ENCODE measurements around the gene GARS1. TPM values are rescaled to one million over a fixed set of nuclear protein-coding genes. Genes with fewer than 3 reads are reported as not detected.

The GARS1 gene
- 83.7 TPM for total RNA-seq

- Histone ChIP-seq H3K27ac (peak within 1 kb of the TSS; percentile 93), H3K9me3 (no peaks in the 10 kb centered on the region), H3K4me1 (peaks cover 22% of the 10 kb centered on the region), H3K27me3 (no peaks in the 10 kb centered on the region), H3K36me3 (peaks cover 0 to under 1% of the 10 kb centered on the region in 2 donors), H3K4me3 (peak within 1 kb of the TSS; percentile 80 to 81)
- TF ChIP-seq, protein P1, sequence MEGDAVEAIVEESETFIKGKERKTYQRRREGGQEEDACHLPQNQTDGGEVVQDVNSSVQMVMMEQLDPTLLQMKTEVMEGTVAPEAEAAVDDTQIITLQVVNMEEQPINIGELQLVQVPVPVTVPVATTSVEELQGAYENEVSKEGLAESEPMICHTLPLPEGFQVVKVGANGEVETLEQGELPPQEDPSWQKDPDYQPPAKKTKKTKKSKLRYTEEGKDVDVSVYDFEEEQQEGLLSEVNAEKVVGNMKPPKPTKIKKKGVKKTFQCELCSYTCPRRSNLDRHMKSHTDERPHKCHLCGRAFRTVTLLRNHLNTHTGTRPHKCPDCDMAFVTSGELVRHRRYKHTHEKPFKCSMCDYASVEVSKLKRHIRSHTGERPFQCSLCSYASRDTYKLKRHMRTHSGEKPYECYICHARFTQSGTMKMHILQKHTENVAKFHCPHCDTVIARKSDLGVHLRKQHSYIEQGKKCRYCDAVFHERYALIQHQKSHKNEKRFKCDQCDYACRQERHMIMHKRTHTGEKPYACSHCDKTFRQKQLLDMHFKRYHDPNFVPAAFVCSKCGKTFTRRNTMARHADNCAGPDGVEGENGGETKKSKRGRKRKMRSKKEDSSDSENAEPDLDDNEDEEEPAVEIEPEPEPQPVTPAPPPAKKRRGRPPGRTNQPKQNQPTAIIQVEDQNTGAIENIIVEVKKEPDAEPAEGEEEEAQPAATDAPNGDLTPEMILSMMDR (IDR thresholded peaks at IDR 0.05) = no peak
- TF ChIP-seq POLR2A (IDR thresholded peaks at IDR 0.05) (peak in 1 of 2 donors; percentile 70), POLR2AphosphoS5 (IDR thresholded peaks at IDR 0.05; ENCODE audit: insufficient read depth in 1 of 2, low read depth in 1 of 2) (peak; percentile 86 to 96)
- intact Hi-C loops (cut with DNase I) = no loop called here
- DNase-seq (ENCODE audit: extremely low spot score in 2 of 2) = peak in 1 of 2 donors; percentile 92
Measured at GRCh38 chr7:30594540-30595435, at the start of gene GARS1. GARS1 (plus strand) TSS chr7:30594878; CDS start chr7:30594922, 44 bp downstream.

DNA sequence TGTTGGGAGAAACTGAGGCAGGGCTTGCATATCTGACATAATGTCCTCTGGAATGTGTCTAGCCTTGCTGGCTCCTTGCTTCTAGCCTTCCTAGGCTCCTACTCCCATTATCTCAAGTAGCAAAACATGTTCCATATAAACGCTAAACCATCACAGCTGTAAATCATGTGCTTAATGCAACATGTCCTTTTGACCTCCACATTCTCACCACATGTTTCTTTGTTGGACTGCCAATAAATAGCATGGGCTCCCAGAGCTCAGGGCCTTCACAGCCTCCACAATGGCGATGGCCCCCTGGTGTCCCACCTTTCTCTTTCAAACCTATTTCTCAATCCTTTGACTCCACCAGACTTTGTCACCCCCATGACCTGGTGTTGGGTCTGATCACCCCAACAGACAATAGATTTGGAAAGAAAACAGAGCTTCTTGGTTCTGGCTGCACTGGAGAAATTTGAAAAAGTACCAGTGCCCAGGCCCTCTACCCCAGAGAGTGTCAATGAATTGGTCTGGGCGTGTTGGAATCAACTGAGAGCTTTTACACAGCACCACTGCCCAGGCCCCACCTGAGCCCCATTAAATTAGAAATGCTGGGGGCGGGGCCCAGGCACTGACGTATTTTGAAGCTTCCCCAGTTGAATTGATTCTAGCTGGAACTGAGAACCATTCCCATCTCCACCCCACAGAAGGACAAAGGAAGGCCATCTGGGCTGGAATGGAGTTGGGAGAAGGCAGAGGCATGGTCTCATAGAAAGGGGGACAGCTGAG lies 48.7 kb upstream of the GARS1 start:
- no peaks in the 10 kb centered on the region for H3K36me3 ChIP-seq
- H3K4me1 ChIP-seq = peaks cover 16% of the 10 kb centered on the region
- H3K27me3 ChIP-seq = no peaks in the 10 kb centered on the region
- H3K27ac ChIP-seq = no peak overlapping the region
- no peak for DNase-seq (ENCODE audit: extremely low spot score in 2 of 2)
- TF ChIP-seq POLR2AphosphoS5 (IDR thresholded peaks at IDR 0.05; ENCODE audit: insufficient read depth in 1 of 2, low read depth in 1 of 2) (no peak), POLR2A (IDR thresholded peaks at IDR 0.05) (no peak)
- TF ChIP-seq, protein P1 (IDR thresholded peaks at IDR 0.05) = no peak
- no peaks in the 10 kb centered on the region for H3K9me3 ChIP-seq
- H3K4me3 ChIP-seq = no peak overlapping the region
- intact Hi-C loops (cut with DNase I) = no loop called here

- no peak overlapping the region for H3K27ac ChIP-seq
- H3K9me3 ChIP-seq = no peaks in the 10 kb centered on the region
- H3K36me3 ChIP-seq = no peaks in the 10 kb centered on the region
- TF ChIP-seq POLR2AphosphoS5 (IDR thresholded peaks at IDR 0.05; ENCODE audit: insufficient read depth in 1 of 2, low read depth in 1 of 2) = no peak
- TF ChIP-seq POLR2A (IDR thresholded peaks at IDR 0.05) = no peak
- TF ChIP-seq, protein P1 (IDR thresholded peaks at IDR 0.05) = no peak
- no peak overlapping the region for H3K4me3 ChIP-seq
- no peak for DNase-seq (ENCODE audit: extremely low spot score in 2 of 2)
- intact Hi-C loops (cut with DNase I) = no loop called here
- peaks cover 22% of the 10 kb centered on the region for H3K4me1 ChIP-seq
- H3K27me3 ChIP-seq = no peaks in the 10 kb centered on the region
Measured at GRCh38 chr7:30546596-30546995, 48.1 kb upstream of the GARS1 start.

DNA sequence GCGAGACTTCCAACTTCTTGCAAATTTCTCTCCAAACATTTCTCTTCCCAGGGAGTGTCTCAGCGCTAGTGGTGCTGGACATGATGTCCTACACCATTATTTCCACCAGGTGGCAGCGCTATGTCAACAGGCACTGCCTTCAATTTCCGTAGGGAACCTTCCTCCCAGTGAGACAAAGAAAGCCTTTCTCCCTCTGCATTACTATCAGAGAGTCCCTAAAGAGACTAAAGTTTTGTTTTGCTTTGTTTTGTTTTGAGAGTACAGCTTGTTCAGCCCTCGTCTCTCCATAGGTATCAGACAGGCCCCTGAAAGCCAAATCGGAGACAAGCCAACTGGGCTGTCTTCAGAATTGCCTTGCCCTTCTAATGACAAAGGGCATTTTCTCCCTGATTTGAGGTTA lies 45.8 kb upstream of the GARS1 start:
- intact Hi-C loops (cut with DNase I) = no loop called here
- Histone ChIP-seq H3K36me3 (no peaks in the 10 kb centered on the region), H3K4me3 (no peak overlapping the region), H3K9me3 (no peaks in the 10 kb centered on the region), H3K27ac (peak overlapping the region; percentile 45), H3K27me3 (no peaks in the 10 kb centered on the region), H3K4me1 (peaks cover 23% of the 10 kb centered on the region)
- TF ChIP-seq POLR2A (IDR thresholded peaks at IDR 0.05) (no peak), POLR2AphosphoS5 (IDR thresholded peaks at IDR 0.05; ENCODE audit: insufficient read depth in 1 of 2, low read depth in 1 of 2) (peak in 1 of 2 donors; percentile 76)
- TF ChIP-seq, protein P1 (IDR thresholded peaks at IDR 0.05) = peak; percentile 37 to 83 (median 74)
- DNase-seq (ENCODE audit: extremely low spot score in 2 of 2) = no peak
